ENCODE data around the gene DHRSX.

DNA sequence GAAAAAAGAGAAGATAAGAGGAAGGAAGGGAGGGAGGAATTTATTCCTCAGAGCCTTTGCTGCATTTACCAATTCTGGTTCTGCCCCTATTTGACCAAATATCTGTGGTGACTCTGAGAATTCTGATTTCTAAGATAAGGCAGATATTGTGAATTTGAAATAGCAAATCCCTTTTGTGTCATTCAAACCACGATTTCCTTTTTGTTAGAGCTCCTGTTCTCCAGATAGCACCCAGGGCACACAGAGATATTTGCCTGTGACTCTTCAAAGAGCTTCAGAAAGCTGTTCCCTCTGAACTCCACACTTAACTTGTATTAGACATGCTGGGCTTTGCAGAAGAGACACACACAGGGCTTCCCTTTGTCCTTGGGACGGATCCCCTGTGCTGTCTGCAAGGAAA lies 272.2 kb downstream of the DHRSX start:
- TF ChIP-seq GATA3 (IDR thresholded peaks at IDR 0.05; ENCODE audit: low read depth, low read length): no peak
- TF ChIP-seq GATA2 (IDR thresholded peaks at IDR 0.05; ENCODE audit: low read depth, low read length): no peak

All from SH-SY5Y (cell line).